ENCODE results near the gene TGM5. TPM values are rescaled to one million over a fixed set of nuclear protein-coding genes. Genes with fewer than 3 reads are reported as not detected.

The TGM5 gene
- total RNA-seq (1 to 10 TPM in 1 of 9 donors, not detected in 8; 1.2 TPM), polyA plus RNA-seq (not detected)
- long read RNA-seq, donor 1: 0 reads
- long read RNA-seq, donor 2: 0 reads
- long read RNA-seq, donor 3: 0 reads

GRCh38 chr15:43266834-43267233, at the start of gene TGM5:
Gene TGM5 (minus strand): TSS chr15:43266928. CDS start chr15:43266849, 79 bp downstream.
- intact Hi-C loops (cut with DNase I): no loop called here
- TF ChIP-seq CTCF (IDR thresholded peaks at IDR 0.05): no peak
- TF ChIP-seq POLR2A (IDR thresholded peaks at IDR 0.05): no peak
- Histone ChIP-seq H3K27ac (no peak within 1 kb of the TSS), H3K9me3 (peaks cover 0 to 4% (median 0%) of the 10 kb centered on the region in 12 donors), H3K4me1 (no peaks in the 10 kb centered on the region), H3K36me3 (no peaks in the 10 kb centered on the region), H3K27me3 (peaks cover 0 to 10% (median 0%) of the 10 kb centered on the region in 9 donors), H3K4me3 (no peak within 1 kb of the TSS)
- no peak for DNase-seq
- ATAC-seq: no peak
- WGBS, 4 donors: 60 to 77% (median 73%) methylated on average over 4 to 8 of the region's 8 CpGs

GRCh38 chr15:43314171-43314570, 47.4 kb upstream of the TGM5 start:
- intact Hi-C loops (cut with DNase I): no loop called here
- ATAC-seq: no peak
- WGBS, 4 donors: 62 to 73% (median 66%) methylated on average over 3 of the region's 3 CpGs

GRCh38 chr15:43312378-43312777, 45.6 kb upstream of the TGM5 start:
- WGBS, 4 donors: 57 to 61% (median 59%) methylated on average over 4 of the region's 4 CpGs
- no peak overlapping the region for H3K4me3 ChIP-seq
- peaks cover 0 to 41% (median 0%) of the 10 kb centered on the region in 9 donors for H3K27me3 ChIP-seq
- ATAC-seq (no peak), DNase-seq (no peak)
- no peak for TF ChIP-seq CTCF (IDR thresholded peaks at IDR 0.05)
- no peak for TF ChIP-seq POLR2A (IDR thresholded peaks at IDR 0.05)
- no peaks in the 10 kb centered on the region for H3K36me3 ChIP-seq
- H3K27ac ChIP-seq: no peak overlapping the region
- intact Hi-C loops (cut with DNase I): no loop called here
- no peaks in the 10 kb centered on the region for H3K9me3 ChIP-seq
- H3K4me1 ChIP-seq: no peaks in the 10 kb centered on the region

More at GRCh38 chr15:43314171-43314570, 47.4 kb upstream of the TGM5 start:
- Histone ChIP-seq H3K9me3 (no peaks in the 10 kb centered on the region), H3K27ac (no peak overlapping the region), H3K4me3 (no peak overlapping the region), H3K36me3 (no peaks in the 10 kb centered on the region), H3K4me1 (no peaks in the 10 kb centered on the region), H3K27me3 (peaks cover 0 to 32% (median 0%) of the 10 kb centered on the region in 9 donors)
- TF ChIP-seq CTCF (IDR thresholded peaks at IDR 0.05) (no peak), POLR2A (IDR thresholded peaks at IDR 0.05) (no peak)
- DNase-seq: no peak

GRCh38 chr15:43302205-43302817, 35.6 kb upstream of the TGM5 start, which contains the start of gene TGM7:
Gene TGM7 (minus strand): TSS chr15:43302255.
- H3K4me3 ChIP-seq: no peak within 1 kb of the TSS
- TF ChIP-seq CTCF (IDR thresholded peaks at IDR 0.05): no peak
- TF ChIP-seq POLR2A (IDR thresholded peaks at IDR 0.05): no peak
- ATAC-seq (no peak), DNase-seq (no peak)
- no peaks in the 10 kb centered on the region for H3K36me3 ChIP-seq
- no peaks in the 10 kb centered on the region for H3K4me1 ChIP-seq
- intact Hi-C loops (cut with DNase I): no loop called here
- H3K27me3 ChIP-seq: peaks cover 0 to 17% (median 0%) of the 10 kb centered on the region in 9 donors
- 84 to 86% (median 85%) methylated on average over 11 of the region's 11 CpGs for WGBS, 4 donors
- no peak within 1 kb of the TSS for H3K27ac ChIP-seq
- no peaks in the 10 kb centered on the region for H3K9me3 ChIP-seq

Measured in heart left ventricle (tissue), 16 donors.